Measurements from ENCODE around the gene AVEN. TPM values are rescaled to one million over a fixed set of nuclear protein-coding genes. Genes with fewer than 3 reads are reported as not detected.
A peak's percentile ranks its signal among the peaks of the same experiment; 100 is the strongest.

AVEN gene
- total RNA-seq, 1 donor from 2014 or later = 11.5 TPM

DNA sequence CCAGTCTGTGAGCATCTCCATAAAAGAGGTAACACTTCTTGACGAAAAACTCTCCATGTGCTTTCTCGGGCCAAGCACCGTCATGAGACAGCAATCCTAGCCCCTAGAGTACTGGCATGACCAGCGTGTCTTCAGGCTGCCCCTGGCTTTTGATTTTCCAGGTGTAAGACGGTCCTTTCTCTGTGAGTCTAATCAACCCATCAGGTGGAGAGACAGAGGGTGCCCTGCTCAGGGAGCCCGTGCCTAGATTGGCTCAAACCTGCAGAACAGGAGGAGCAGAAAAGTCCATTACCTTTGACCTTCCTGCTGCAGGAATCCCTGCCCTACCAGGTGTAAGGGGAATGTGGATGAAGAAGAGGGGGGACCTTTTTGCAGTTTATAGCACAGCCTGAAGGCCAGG, 180.2 kb downstream of the AVEN start:
- Histone ChIP-seq H3K4me3 (no peak overlapping the region), H3K36me3 (no peaks in the 10 kb centered on the region), H3K4me1 (no peaks in the 10 kb centered on the region), H3K27ac (no peak overlapping the region), H3K27me3 (no peaks in the 10 kb centered on the region), H3K9me3 (no peaks in the 10 kb centered on the region)
- no peak for ATAC-seq
- TF ChIP-seq, protein P1, sequence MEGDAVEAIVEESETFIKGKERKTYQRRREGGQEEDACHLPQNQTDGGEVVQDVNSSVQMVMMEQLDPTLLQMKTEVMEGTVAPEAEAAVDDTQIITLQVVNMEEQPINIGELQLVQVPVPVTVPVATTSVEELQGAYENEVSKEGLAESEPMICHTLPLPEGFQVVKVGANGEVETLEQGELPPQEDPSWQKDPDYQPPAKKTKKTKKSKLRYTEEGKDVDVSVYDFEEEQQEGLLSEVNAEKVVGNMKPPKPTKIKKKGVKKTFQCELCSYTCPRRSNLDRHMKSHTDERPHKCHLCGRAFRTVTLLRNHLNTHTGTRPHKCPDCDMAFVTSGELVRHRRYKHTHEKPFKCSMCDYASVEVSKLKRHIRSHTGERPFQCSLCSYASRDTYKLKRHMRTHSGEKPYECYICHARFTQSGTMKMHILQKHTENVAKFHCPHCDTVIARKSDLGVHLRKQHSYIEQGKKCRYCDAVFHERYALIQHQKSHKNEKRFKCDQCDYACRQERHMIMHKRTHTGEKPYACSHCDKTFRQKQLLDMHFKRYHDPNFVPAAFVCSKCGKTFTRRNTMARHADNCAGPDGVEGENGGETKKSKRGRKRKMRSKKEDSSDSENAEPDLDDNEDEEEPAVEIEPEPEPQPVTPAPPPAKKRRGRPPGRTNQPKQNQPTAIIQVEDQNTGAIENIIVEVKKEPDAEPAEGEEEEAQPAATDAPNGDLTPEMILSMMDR (IDR thresholded peaks at IDR 0.05) = no peak
- DNase-seq = no peak
- intact Hi-C loops (cut with DNase I) = no loop called here

DNA sequence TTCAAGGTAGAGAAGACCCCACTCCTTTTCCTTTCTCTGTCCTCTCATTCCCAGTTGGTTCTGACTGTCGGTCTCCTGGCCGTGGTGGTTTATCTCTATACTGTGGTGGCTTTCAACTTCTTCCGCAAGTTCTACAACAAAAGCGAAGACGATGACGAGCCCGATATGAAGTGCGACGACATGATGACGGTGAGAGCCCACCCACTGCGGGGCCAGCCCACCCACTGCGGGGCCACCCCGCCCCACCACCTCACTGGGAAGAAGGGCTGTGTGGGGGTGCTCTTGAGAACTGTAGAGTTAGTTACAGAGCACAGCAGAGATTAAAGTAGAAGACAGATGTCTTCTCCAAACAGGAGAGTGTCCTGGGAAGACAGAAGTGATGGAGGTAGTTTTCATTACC, 181.3 kb downstream of the AVEN start:
- intact Hi-C loops (cut with DNase I) = no loop called here
- ATAC-seq = peak; percentile 36
- DNase-seq = no peak
- H3K9me3 ChIP-seq = no peaks in the 10 kb centered on the region
- H3K4me3 ChIP-seq = no peak overlapping the region
- H3K36me3 ChIP-seq = no peaks in the 10 kb centered on the region
- no peaks in the 10 kb centered on the region for H3K27me3 ChIP-seq
- H3K4me1 ChIP-seq = no peaks in the 10 kb centered on the region
- H3K27ac ChIP-seq = no peak overlapping the region
- TF ChIP-seq, protein P1 (IDR thresholded peaks at IDR 0.05) = no peak

DNA sequence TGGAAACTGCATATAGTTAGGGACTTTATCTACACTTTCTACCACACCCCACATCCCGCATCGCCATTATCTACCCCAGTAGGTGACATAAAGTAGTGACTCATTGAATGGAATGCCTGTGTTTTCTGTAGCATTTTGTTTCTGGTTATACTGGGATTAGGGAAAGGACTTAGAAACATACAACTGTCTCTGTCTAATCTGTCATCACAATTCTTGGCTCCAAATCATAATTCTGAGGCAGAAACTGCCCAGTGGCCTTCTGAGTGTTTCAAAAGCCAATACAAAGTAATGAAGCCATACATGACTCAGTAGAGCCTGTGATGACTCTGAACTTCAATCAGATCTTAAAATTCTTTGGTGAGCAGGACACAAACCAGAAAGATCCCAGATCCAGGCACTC, 186.4 kb downstream of the AVEN start:
- intact Hi-C loops (cut with DNase I) = no loop called here
- TF ChIP-seq, protein P1 (IDR thresholded peaks at IDR 0.05) = no peak
- Histone ChIP-seq H3K9me3 (no peaks in the 10 kb centered on the region), H3K27me3 (no peaks in the 10 kb centered on the region), H3K4me3 (no peak overlapping the region), H3K4me1 (no peaks in the 10 kb centered on the region), H3K36me3 (no peaks in the 10 kb centered on the region), H3K27ac (no peak overlapping the region)
- ATAC-seq = no peak
- DNase-seq = no peak

DNA sequence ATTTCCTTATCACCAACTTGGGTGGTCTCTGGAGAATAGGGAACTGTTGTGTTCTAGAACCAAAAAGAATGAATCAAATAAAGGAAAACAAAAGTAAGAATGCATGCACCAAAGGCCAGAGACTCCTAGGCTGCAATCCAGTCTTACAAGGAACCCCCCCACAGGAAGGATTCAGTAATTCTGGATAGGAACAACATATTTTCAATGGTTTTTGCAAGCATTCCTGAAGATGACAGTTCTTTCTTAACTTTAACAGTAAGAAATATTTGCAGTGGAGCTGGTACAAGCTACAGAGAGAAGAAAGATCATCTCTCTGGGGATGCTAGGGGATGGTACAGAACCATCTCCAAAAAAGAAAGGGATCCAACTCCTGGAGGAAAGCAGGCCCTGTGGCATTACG, 186.9 kb downstream of the AVEN start:
- H3K4me1 ChIP-seq = no peaks in the 10 kb centered on the region
- H3K27ac ChIP-seq = no peak overlapping the region
- ATAC-seq = no peak
- TF ChIP-seq, protein P1 (IDR thresholded peaks at IDR 0.05) = no peak
- no peak overlapping the region for H3K4me3 ChIP-seq
- intact Hi-C loops (cut with DNase I) = no loop called here
- H3K36me3 ChIP-seq = no peaks in the 10 kb centered on the region
- DNase-seq = no peak
- H3K9me3 ChIP-seq = no peaks in the 10 kb centered on the region
- no peaks in the 10 kb centered on the region for H3K27me3 ChIP-seq

DNA sequence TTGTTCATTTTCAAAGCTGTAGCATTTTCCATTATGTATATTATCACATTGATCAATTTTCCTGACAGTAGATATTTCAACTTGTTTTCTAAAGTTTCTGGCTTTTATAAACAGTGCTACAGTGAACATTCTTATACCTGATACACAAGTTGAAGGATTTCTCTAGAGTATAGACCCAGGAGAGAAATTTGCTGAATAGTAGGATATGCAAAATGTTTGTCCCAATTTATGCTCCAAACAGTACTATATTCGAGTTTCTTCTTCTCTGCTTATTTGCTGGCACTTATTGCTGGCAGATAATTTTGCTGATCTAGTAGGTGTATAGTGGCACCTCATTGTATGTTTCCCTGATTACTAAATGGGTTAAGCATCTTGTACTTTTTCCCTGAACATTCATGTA, 187.9 kb downstream of the AVEN start:
- no peaks in the 10 kb centered on the region for H3K36me3 ChIP-seq
- ATAC-seq (no peak), DNase-seq (no peak)
- H3K4me1 ChIP-seq = no peaks in the 10 kb centered on the region
- H3K4me3 ChIP-seq = no peak overlapping the region
- no peak overlapping the region for H3K27ac ChIP-seq
- no peaks in the 10 kb centered on the region for H3K9me3 ChIP-seq
- intact Hi-C loops (cut with DNase I) = no loop called here
- TF ChIP-seq, protein P1 (IDR thresholded peaks at IDR 0.05) = no peak
- no peaks in the 10 kb centered on the region for H3K27me3 ChIP-seq

DNA sequence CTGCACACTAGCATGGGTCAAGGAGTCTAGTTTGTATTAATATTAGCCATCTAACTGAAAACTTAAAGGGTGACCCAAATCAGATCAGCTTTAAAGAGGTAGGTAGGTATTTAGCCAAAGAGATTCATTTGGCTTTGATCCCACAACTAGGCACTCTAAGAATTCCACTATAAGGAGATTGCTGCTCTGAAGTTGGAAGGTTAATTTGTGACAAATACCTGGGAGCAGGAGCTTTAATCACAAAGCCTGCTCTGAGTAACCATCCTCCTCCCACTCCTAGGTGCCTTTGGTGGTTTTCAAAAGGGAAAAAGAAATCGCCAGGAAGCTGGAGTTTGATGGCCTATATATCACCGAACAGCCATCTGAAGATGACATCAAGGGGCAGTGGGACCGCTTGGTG, 191.0 kb downstream of the AVEN start:
- H3K4me1 ChIP-seq = no peaks in the 10 kb centered on the region
- H3K36me3 ChIP-seq = no peaks in the 10 kb centered on the region
- H3K9me3 ChIP-seq = no peaks in the 10 kb centered on the region
- TF ChIP-seq, protein P1 (IDR thresholded peaks at IDR 0.05) = no peak
- no peak overlapping the region for H3K27ac ChIP-seq
- intact Hi-C loops (cut with DNase I) = no loop called here
- no peak for ATAC-seq
- no peak for DNase-seq
- H3K4me3 ChIP-seq = no peak overlapping the region
- no peaks in the 10 kb centered on the region for H3K27me3 ChIP-seq
